A673 (cell line): Measurements from ENCODE around the gene CDC42EP1.

Experiments used
- EZH2 ChIP-seq: fragments of 200-600 bp; sonication (generic); IDR thresholded peaks from 2 replicates; pipeline ENCODE4 v1.6.1; 2017; ENCODE audit warnings: borderline replicate concordance, low read depth, mild to moderate bottlenecking, mixed read lengths, antibody characterized with exemption, low read length; ENCODE audit not compliant: poor library complexity, severe bottlenecking
- TF ChIP-seq, protein P1 (sequence below): fragments of 300-800, 200-600 bp; sonication (generic); conservative IDR thresholded peaks from 2 replicates; pipeline ENCODE4 v1.5.1; 2017; ENCODE audit warnings: low read depth, mild to moderate bottlenecking, antibody characterized with exemption, low read length, moderate library complexity, mixed read lengths

GRCh38 chr22:37561212-37562048 lies 1.1 kb downstream of the CDC42EP1 start:
- TF ChIP-seq, protein P1, sequence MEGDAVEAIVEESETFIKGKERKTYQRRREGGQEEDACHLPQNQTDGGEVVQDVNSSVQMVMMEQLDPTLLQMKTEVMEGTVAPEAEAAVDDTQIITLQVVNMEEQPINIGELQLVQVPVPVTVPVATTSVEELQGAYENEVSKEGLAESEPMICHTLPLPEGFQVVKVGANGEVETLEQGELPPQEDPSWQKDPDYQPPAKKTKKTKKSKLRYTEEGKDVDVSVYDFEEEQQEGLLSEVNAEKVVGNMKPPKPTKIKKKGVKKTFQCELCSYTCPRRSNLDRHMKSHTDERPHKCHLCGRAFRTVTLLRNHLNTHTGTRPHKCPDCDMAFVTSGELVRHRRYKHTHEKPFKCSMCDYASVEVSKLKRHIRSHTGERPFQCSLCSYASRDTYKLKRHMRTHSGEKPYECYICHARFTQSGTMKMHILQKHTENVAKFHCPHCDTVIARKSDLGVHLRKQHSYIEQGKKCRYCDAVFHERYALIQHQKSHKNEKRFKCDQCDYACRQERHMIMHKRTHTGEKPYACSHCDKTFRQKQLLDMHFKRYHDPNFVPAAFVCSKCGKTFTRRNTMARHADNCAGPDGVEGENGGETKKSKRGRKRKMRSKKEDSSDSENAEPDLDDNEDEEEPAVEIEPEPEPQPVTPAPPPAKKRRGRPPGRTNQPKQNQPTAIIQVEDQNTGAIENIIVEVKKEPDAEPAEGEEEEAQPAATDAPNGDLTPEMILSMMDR = peak; percentile 84
- peak; percentile 75 for TF ChIP-seq EZH2
